IPS DF 6.9 (cell line): ENCODE measurements around the gene HNF1A.

Experiments used
- DNase-seq: peaks from one replicate; pipeline ENCODE4 v3.0.0-alpha.2; 2013; ENCODE audit warnings: low read depth, low spot score
- H3K27ac ChIP-seq: one replicate; pipeline ENCODE4 v1.5.1; 2013; ENCODE audit warnings: low read length, control low read depth
- H3K27me3 ChIP-seq: 2 replicates; pipeline ENCODE4 v1.6.1; 2013; ENCODE audit warnings: mild to moderate bottlenecking, low read length; ENCODE audit not compliant: control insufficient read depth, insufficient read depth
- H3K36me3 ChIP-seq: 2 replicates; pipeline ENCODE4 v1.6.1; 2013; ENCODE audit warnings: low read length; ENCODE audit not compliant: control insufficient read depth, insufficient read depth
- H3K4me1 ChIP-seq: 2 replicates; pipeline ENCODE4 v1.6.1; 2013; ENCODE audit warnings: low read length; ENCODE audit not compliant: control insufficient read depth, insufficient read depth
- H3K4me3 ChIP-seq: 2 replicates; pipeline ENCODE4 v1.5.1; 2013; ENCODE audit warnings: mild to moderate bottlenecking, low read length
- H3K9me3 ChIP-seq: 2 replicates; pipeline ENCODE4 v1.6.1; 2013; ENCODE audit warnings: low read length, inconsistent platforms; ENCODE audit not compliant: control insufficient read depth, insufficient read depth
- WGBS: extraction: QIAGEN DNeasy Blood & Tissue Kit; methylation state at CpG from one replicate; pipeline ENCODE4 v1.1.7; 2013; ENCODE audit warnings: mixed read lengths, missing lambda C conversion rate; ENCODE audit not compliant: insufficient read length, insufficient coverage; 5-methylcytosine and 5-hydroxymethylcytosine counted together

Gene HNF1A

GRCh38 chr12:120978296-120979219, at the start of gene HNF1A:
TSS of gene HNF1A (plus strand) at chr12:120978543. CDS start at chr12:120978769, 226 bp downstream.
- DNase-seq = no peak
- Histone ChIP-seq H3K4me1 (no peaks in the 10 kb centered on the region), H3K27me3 (no peaks in the 10 kb centered on the region), H3K4me3 (no peak within 1 kb of the TSS), H3K27ac (no peak within 1 kb of the TSS), H3K9me3 (no peaks in the 10 kb centered on the region), H3K36me3 (no peaks in the 10 kb centered on the region; the same call in 1 of the 2 replicates)
- WGBS = no CpG with 5 or more reads among the region's 40 CpGs

GRCh38 chr12:120928864-120929652, 49.3 kb upstream of the HNF1A start:
- WGBS = no CpG with 5 or more reads among the region's 13 CpGs
- Histone ChIP-seq H3K9me3 (no peaks in the 10 kb centered on the region), H3K4me3 (no peak overlapping the region), H3K4me1 (peaks cover 7% of the 10 kb centered on the region; the same call in 1 of the 2 replicates), H3K27ac (peak overlapping the region; percentile 39), H3K27me3 (no peaks in the 10 kb centered on the region), H3K36me3 (no peaks in the 10 kb centered on the region)
- DNase-seq = no peak

- Histone ChIP-seq H3K27me3 (no peaks in the 10 kb centered on the region), H3K27ac (no peak overlapping the region), H3K9me3 (no peaks in the 10 kb centered on the region), H3K36me3 (no peaks in the 10 kb centered on the region), H3K4me1 (peaks cover 7% of the 10 kb centered on the region; the same call in 1 of the 2 replicates), H3K4me3 (no peak overlapping the region)
- WGBS = no CpG with 5 or more reads among the region's 5 CpGs
- DNase-seq = no peak
Observed at GRCh38 chr12:120930032-120930431, 48.3 kb upstream of the HNF1A start.

GRCh38 chr12:120932058-120932457, 46.3 kb upstream of the HNF1A start:
- Histone ChIP-seq H3K27me3 (no peaks in the 10 kb centered on the region), H3K9me3 (no peaks in the 10 kb centered on the region), H3K36me3 (no peaks in the 10 kb centered on the region), H3K4me3 (no peak overlapping the region), H3K4me1 (peaks cover 3% of the 10 kb centered on the region; the same call in 1 of the 2 replicates), H3K27ac (no peak overlapping the region)
- no CpG with 5 or more reads among the region's 7 CpGs for WGBS
- DNase-seq = no peak

GRCh38 chr12:120932956-120933526, 45.3 kb upstream of the HNF1A start:
- H3K9me3 ChIP-seq = no peaks in the 10 kb centered on the region
- no peaks in the 10 kb centered on the region for H3K36me3 ChIP-seq
- H3K4me1 ChIP-seq = peaks cover 3% of the 10 kb centered on the region; the same call in 1 of the 2 replicates
- WGBS = no CpG with 5 or more reads among the region's 9 CpGs
- no peaks in the 10 kb centered on the region for H3K27me3 ChIP-seq
- H3K27ac ChIP-seq = no peak overlapping the region
- no peak for DNase-seq
- H3K4me3 ChIP-seq = no peak overlapping the region

- no CpG with 5 or more reads among the region's 6 CpGs for WGBS
- no peak overlapping the region for H3K4me3 ChIP-seq
- no peaks in the 10 kb centered on the region for H3K27me3 ChIP-seq
- peaks cover 3% of the 10 kb centered on the region; the same call in 1 of the 2 replicates for H3K4me1 ChIP-seq
- H3K27ac ChIP-seq = no peak overlapping the region
- H3K36me3 ChIP-seq = no peaks in the 10 kb centered on the region
- H3K9me3 ChIP-seq = no peaks in the 10 kb centered on the region
- no peak for DNase-seq
Observed at GRCh38 chr12:120933786-120934185, 44.6 kb upstream of the HNF1A start.

- Histone ChIP-seq H3K27me3 (no peaks in the 10 kb centered on the region), H3K4me3 (no peak overlapping the region), H3K36me3 (no peaks in the 10 kb centered on the region), H3K9me3 (no peaks in the 10 kb centered on the region), H3K27ac (no peak overlapping the region), H3K4me1 (no peaks in the 10 kb centered on the region)
- no CpG with 5 or more reads among the region's 2 CpGs for WGBS
- no peak for DNase-seq
Observed at GRCh38 chr12:120936197-120936596, 42.1 kb upstream of the HNF1A start.

- Histone ChIP-seq H3K9me3 (no peaks in the 10 kb centered on the region), H3K27me3 (no peaks in the 10 kb centered on the region), H3K36me3 (no peaks in the 10 kb centered on the region), H3K4me1 (no peaks in the 10 kb centered on the region), H3K27ac (no peak overlapping the region), H3K4me3 (no peak overlapping the region)
- DNase-seq = no peak
- no CpG with 5 or more reads among the region's 3 CpGs for WGBS
Observed at GRCh38 chr12:120938496-120938895, 39.8 kb upstream of the HNF1A start.

- Histone ChIP-seq H3K4me1 (no peaks in the 10 kb centered on the region), H3K27ac (no peak overlapping the region), H3K27me3 (no peaks in the 10 kb centered on the region), H3K36me3 (no peaks in the 10 kb centered on the region), H3K9me3 (no peaks in the 10 kb centered on the region), H3K4me3 (no peak overlapping the region)
- DNase-seq = no peak
- WGBS = no CpG with 5 or more reads among the region's 3 CpGs
Observed at GRCh38 chr12:120939523-120939922, 38.8 kb upstream of the HNF1A start.

- H3K36me3 ChIP-seq = no peaks in the 10 kb centered on the region
- H3K27me3 ChIP-seq = no peaks in the 10 kb centered on the region
- WGBS = no CpG with 5 or more reads among the region's 5 CpGs
- DNase-seq = no peak
- no peak overlapping the region for H3K27ac ChIP-seq
- H3K4me3 ChIP-seq = no peak overlapping the region
- no peaks in the 10 kb centered on the region for H3K4me1 ChIP-seq
- no peaks in the 10 kb centered on the region for H3K9me3 ChIP-seq
Observed at GRCh38 chr12:120940006-120940405, 38.3 kb upstream of the HNF1A start.
